ENCODE data around the gene MUC5B.

- TF ChIP-seq, protein P1, sequence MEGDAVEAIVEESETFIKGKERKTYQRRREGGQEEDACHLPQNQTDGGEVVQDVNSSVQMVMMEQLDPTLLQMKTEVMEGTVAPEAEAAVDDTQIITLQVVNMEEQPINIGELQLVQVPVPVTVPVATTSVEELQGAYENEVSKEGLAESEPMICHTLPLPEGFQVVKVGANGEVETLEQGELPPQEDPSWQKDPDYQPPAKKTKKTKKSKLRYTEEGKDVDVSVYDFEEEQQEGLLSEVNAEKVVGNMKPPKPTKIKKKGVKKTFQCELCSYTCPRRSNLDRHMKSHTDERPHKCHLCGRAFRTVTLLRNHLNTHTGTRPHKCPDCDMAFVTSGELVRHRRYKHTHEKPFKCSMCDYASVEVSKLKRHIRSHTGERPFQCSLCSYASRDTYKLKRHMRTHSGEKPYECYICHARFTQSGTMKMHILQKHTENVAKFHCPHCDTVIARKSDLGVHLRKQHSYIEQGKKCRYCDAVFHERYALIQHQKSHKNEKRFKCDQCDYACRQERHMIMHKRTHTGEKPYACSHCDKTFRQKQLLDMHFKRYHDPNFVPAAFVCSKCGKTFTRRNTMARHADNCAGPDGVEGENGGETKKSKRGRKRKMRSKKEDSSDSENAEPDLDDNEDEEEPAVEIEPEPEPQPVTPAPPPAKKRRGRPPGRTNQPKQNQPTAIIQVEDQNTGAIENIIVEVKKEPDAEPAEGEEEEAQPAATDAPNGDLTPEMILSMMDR (IDR thresholded peaks at IDR 0.05): peak in 2 of 12 donors; percentile 11 to 14
- no peak for TF ChIP-seq POLR2A (IDR thresholded peaks at IDR 0.05)
Measured at GRCh38 chr11:1303126-1303821, 80.4 kb downstream of the MUC5B start.

Data from heart left ventricle (tissue), 13 donors.